Stimulated activated CD4-positive, alpha-beta T cell treated with anti-CD3 and anti-CD28 coated beads, Interleukin-12 subunit alpha, Interleukin-12 subunit beta, amount 100 ng/mL, for 4 hours (primary cell): Measurements from ENCODE around the gene SPATA6L.
"Not testable (repeated sequence)": the region's sequence is repeated elsewhere in the genome, so short reads cannot be mapped to it uniquely, and the experiment has no call there.

Source experiments
- DNase-seq: peaks from one replicate; pipeline ENCODE4 v3.0.0-alpha.2; 2020

SPATA6L gene

GRCh38 chr9:4674783-4675182 lies 8.5 kb upstream of the SPATA6L start:
- DNase-seq = no peak

DNA sequence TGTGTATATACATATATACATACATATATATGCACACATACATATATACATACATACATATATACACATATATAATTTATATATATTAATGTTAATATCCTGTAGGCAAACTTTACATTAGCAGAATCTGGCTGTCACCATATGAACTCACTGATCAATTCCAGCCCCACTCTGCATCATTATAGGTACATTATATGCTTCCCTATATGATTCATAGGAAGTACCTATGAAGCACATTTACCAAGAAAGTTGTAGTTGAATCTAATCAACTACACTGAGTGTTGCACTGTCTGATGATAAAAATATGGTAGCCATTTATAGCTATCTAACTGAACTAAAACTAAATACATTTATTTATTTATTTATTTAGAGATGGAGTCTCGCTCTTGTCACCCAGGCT lies 5.5 kb upstream of the SPATA6L start:
- DNase-seq = no peak

- no peak for DNase-seq
Observed at GRCh38 chr9:4670591-4670990, 4.3 kb upstream of the SPATA6L start.

- DNase-seq = no peak
Observed at GRCh38 chr9:4669890-4670289, 3.6 kb upstream of the SPATA6L start.

- DNase-seq = no peak
Observed at GRCh38 chr9:4668604-4669003, 2.3 kb upstream of the SPATA6L start.

GRCh38 chr9:4667681-4668080 lies 1.4 kb upstream of the SPATA6L start:
- no peak for DNase-seq

GRCh38 chr9:4665357-4665756 lies 923 bp downstream of the SPATA6L start:
- DNase-seq = no peak

GRCh38 chr9:4663956-4664355 lies 2.3 kb downstream of the SPATA6L start:
- no peak for DNase-seq

GRCh38 chr9:4662989-4663792 lies 3.1 kb downstream of the SPATA6L start:
- no peak for DNase-seq

DNA sequence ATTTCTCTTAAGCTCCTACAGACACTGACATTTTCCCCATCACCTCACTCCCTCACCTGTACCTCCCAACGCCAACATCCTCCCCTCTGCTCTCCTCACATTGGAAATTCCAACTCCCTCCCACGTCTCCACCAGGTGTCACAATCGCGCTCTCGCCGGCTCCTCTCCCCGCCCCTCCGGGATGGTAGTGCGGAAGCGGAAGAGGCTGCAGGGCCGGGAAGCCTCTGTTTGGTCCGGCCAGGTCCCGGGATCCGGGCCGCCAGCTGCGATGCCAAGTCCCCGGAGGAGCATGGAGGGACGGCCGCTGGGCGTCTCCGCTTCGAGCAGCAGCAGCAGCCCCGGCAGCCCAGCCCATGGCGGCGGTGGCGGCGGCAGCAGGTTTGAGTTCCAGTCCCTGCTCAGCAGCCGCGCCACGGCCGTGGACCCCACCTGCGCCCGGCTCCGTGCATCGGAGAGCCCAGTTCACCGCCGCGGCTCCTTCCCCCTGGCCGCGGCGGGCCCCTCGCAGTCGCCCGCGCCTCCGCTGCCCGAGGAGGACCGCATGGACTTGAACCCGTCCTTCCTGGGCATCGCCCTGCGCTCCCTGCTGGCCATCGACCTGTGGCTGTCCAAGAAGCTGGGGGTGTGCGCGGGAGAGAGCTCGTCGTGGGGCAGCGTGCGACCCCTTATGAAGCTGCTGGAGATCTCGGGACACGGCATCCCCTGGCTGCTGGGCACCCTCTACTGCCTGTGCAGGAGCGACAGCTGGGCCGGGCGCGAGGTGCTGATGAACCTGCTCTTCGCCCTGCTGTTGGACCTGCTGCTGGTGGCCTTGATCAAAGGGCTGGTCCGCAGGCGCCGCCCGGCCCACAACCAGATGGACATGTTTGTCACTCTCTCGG lies 3.9 kb downstream of the SPATA6L start, which contains the start of gene PLPP6:
Gene PLPP6 (plus strand): TSS at position 187 of the 881 bp plus-strand sequence. CDS start 82 bp downstream, at position 269.
- DNase-seq = peak; percentile 60

- DNase-seq = no peak
Observed at GRCh38 chr9:4661611-4662010, 4.7 kb downstream of the SPATA6L start.

DNA sequence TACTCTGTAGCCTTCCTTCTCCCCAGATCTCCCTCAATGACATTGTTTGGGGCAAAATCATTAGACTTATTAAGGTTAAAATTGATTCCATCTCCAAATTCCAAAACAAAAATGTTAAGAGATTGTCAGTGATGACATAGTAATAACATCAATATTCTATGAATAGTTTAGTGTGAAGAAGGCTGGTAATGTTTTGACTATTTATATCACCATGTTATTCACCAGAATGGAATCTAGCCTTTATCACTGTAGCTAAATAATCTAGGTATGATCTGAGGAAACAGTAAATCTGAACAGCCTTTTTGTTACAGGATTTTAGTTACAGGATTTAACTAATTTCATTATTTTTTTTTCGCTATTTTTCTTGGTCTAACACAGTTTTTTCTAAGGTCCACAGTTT lies 5.1 kb downstream of the SPATA6L start:
- DNase-seq = no peak

GRCh38 chr9:4660665-4661064 lies 5.6 kb downstream of the SPATA6L start:
- DNase-seq = not testable (repeated sequence)

DNA sequence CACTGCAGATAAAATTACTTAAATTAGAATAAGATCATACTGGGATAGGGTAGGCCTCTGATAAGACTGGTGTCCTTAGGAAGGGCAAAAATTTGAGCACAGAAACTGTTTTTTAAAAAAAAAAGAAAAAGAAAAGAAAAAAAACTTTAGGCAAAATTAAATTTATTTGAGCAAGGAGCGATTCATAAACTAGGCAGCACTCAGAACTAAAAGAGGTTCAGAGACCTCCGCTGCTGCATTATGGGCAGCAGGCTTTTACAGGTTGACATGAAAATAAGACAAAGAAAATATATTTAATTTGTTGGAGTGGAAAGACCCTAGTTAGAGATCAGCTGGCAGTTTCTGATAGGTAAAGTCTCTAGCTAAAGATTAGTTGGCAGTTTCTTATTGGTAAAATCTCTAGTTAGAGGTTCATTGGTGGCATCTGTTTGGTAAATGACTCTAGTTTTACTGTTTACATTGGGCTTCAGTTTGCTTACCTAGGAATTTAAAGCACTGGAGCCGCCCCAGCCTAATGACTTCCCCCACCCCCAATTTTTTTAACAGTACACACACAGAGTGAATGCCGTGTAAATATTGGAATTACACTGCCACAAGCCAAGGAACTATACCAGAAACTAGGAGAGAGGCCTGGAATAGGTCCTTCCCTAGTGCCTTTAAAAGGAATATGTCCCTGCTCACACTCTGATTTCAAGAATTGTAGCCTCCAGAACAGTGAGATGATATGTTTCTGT lies 8.7 kb downstream of the SPATA6L start:
- DNase-seq = no peak

DNA sequence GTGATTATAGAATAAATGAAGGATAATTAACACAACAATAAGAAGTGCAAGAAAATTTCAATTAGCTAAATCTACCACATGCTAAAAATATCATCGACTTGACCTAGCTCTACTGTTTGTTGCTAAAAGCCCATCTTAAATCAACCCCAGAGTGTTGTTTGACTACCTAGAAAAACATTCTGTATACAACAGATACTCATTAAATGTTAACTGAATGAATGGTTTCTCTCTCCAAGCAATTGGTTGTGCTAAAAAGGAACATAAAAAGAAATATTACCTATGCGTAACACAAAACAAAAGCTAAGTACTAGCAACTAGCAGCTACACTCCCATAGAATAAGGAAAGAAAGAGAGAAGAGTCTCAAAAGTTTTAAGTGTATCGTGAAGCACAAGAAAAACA lies 9.7 kb downstream of the SPATA6L start:
- no peak for DNase-seq

GRCh38 chr9:4656196-4656595 lies 10.1 kb downstream of the SPATA6L start:
- DNase-seq = not testable (repeated sequence)

GRCh38 chr9:4654538-4654937 lies 11.7 kb downstream of the SPATA6L start:
- DNase-seq = no peak

DNA sequence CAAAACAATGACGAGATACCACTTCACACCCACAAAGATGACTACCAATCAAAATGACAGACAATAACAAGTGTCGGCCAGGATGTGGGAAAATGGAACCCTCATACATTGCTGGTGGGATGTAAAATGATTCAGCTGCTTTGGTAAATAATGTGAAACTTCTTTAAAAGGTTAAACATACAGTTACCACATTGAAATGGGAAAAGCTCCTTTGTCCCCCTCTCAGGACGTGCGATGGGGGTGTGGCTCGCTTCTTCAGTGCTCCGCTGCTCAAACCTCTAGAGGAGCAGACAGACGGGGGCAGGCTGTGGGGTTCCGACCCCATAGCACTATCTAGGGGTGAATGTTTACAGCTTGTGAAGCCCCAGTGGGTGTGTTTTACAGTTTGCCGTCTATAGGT lies 12.2 kb downstream of the SPATA6L start:
- DNase-seq = no peak

DNA sequence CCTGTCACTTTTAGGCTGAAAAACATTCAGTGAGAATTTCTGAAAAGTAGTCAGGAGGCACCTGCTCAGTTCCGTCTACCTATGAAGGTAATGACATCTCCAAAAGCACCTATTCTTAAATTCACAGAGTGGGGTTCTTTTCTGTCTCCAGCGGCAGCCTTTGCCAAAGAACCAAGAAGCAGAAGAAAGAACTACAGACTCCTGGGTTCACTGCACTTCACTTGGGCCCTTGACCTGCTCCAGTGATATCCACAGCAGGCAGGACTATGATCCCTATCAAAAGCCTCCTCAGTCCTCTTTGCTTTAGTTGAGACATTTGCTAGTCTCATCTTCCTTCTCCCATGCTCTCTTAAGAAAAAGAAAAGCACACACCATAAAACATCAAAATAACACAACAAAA lies 23.9 kb downstream of the SPATA6L start:
- no peak for DNase-seq

DNA sequence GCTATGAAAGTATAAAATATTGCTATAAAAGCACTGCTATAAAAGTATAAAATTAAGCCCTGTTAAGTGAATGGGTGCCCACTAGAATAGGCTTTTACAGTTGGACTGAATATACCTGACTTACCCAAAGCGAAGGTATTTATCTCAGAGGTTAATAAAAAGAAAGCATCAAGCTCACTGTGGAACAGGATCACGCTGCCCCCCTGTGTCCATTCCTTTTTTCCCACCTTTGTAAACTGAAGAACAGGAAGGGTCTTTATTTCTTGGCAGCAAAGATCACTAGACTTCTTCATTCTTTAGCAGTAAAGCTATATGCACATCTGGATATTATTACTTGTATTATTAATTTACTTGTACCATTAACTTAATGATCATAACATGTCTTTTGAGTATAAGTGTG lies 26.3 kb downstream of the SPATA6L start:
- DNase-seq = no peak

GRCh38 chr9:4639420-4639819 lies 26.9 kb downstream of the SPATA6L start:
- DNase-seq = no peak

DNA sequence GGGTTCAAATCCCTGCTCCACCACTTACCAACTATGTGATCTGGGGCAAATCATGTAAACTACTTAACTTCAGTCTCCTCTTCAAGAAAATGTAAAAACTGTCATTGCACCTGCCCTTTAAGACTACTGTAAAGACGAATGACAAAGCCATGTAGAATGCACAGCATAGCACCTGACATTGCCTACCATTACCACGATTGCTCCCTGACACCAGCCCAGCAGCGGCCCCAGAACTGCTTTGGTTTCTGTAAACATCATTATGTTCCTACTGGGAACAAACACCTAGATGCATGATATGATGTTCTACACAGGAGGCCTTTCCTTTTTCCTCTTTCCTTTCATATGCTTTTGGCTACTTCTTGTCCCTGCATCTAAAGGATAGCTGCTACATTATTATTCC lies 27.3 kb downstream of the SPATA6L start:
- DNase-seq = no peak

DNA sequence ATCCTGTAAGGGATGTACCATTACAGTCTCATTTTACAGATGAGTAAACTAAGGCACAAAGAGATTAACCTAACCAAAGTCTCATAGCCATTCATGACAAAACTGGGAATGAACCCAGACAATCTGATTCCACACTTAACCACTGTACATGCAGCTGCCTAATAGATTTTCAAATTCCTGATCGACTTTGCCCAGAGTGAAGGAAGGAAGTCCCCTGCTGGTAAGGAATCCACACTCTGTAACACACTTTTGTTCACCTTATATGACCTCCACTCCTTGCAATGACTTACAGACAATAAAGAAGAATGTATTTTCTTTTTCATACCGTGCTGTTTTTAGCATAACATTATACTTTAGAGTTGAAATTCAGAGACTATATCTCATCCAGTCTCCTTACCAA lies 35.4 kb downstream of the SPATA6L start:
- no peak for DNase-seq
